ENCODE data around the gene EHD2.

Gene EHD2

DNA sequence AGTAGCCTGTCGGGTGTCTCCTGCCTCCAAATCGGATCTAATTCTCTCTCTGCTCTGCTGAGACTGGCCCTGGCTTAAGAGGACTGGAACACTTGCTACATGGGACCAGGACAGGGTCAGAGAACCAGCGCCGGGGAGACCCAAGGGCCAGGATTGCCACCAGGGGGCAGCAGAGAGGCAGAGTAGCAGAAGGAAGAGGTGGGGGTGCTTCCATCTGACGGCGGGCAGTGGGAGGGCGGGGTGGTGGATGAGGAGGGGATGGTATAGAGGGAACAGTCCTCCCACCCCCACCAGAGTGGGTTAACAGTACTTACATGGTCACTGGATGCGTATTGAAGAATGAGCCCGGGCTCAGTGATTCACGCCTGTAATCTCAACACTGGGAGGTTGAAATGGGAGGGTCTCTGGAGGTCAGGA, 77.2 kb downstream of the EHD2 start:
- Histone ChIP-seq H3K27ac (ENCODE audit: low read length) (no peak overlapping the region), H3K9me3 (ENCODE audit: insufficient read depth, low read length, severe bottlenecking) (peaks cover 6% of the 10 kb centered on the region), H3K79me2 (ENCODE audit: insufficient read depth, low read length) (no peaks in the 10 kb centered on the region), H3K4me1 (ENCODE audit: insufficient read depth, low read length) (no peaks in the 10 kb centered on the region), H3K4me2 (ENCODE audit: insufficient read depth, low read length) (no peak overlapping the region), H3K36me3 (ENCODE audit: insufficient read depth, low read length) (no peaks in the 10 kb centered on the region; the same call in 1 of the 2 replicates), H2AFZ (ENCODE audit: low read depth, low read length) (no peak overlapping the region), H3K4me3 (ENCODE audit: low read depth in 1 of 2, low read length in 2 of 2) (no peak overlapping the region), H3K27me3 (ENCODE audit: insufficient read depth, low read length, poor library complexity) (no peaks in the 10 kb centered on the region), H3K9ac (ENCODE audit: low read depth, low read length) (no peak overlapping the region), H4K20me1 (ENCODE audit: insufficient read depth, low read length) (no peaks in the 10 kb centered on the region)
- no peak for TF ChIP-seq EZH2 (IDR thresholded peaks at IDR 0.05; ENCODE audit: borderline replicate concordance, low read depth, low read length, severe bottlenecking)
- TF ChIP-seq, protein P1, sequence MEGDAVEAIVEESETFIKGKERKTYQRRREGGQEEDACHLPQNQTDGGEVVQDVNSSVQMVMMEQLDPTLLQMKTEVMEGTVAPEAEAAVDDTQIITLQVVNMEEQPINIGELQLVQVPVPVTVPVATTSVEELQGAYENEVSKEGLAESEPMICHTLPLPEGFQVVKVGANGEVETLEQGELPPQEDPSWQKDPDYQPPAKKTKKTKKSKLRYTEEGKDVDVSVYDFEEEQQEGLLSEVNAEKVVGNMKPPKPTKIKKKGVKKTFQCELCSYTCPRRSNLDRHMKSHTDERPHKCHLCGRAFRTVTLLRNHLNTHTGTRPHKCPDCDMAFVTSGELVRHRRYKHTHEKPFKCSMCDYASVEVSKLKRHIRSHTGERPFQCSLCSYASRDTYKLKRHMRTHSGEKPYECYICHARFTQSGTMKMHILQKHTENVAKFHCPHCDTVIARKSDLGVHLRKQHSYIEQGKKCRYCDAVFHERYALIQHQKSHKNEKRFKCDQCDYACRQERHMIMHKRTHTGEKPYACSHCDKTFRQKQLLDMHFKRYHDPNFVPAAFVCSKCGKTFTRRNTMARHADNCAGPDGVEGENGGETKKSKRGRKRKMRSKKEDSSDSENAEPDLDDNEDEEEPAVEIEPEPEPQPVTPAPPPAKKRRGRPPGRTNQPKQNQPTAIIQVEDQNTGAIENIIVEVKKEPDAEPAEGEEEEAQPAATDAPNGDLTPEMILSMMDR (IDR thresholded peaks at IDR 0.05; ENCODE audit: borderline replicate concordance, extremely low read depth, low read length, poor library complexity, severe bottlenecking) = peak; percentile 97
- ATAC-seq (ENCODE audit: insufficient read depth, low read depth) (peak; percentile 92), DNase-seq (peak; percentile 81)

DNA sequence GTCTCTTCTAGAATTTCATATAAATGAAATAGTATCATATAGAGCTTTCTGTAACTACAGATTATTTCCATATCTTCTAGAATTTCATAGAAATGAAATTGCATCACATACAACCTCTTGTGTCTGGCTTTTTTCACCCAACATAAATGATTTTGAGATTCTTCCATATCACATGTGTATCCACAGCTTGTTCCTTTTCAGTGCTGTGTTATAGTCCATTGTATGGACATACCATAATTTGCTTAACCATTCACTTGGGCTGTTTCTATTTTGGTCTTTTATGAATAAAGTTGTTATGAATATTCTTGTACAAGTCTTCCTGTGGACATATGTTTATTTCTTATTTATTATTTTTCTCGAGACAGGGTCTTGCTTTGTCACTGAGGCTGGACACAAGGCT, 79.4 kb downstream of the EHD2 start:
- H3K79me2 ChIP-seq (ENCODE audit: insufficient read depth, low read length) = no peaks in the 10 kb centered on the region
- no peaks in the 10 kb centered on the region for H3K27me3 ChIP-seq (ENCODE audit: insufficient read depth, low read length, poor library complexity)
- no peak overlapping the region for H3K9ac ChIP-seq (ENCODE audit: low read depth, low read length)
- H2AFZ ChIP-seq (ENCODE audit: low read depth, low read length) = no peak overlapping the region
- DNase-seq (no peak), ATAC-seq (ENCODE audit: insufficient read depth, low read depth) (no peak)
- H3K4me2 ChIP-seq (ENCODE audit: insufficient read depth, low read length) = no peak overlapping the region
- H3K4me1 ChIP-seq (ENCODE audit: insufficient read depth, low read length) = no peaks in the 10 kb centered on the region
- H3K9me3 ChIP-seq (ENCODE audit: insufficient read depth, low read length, severe bottlenecking) = peaks cover 6% of the 10 kb centered on the region
- H4K20me1 ChIP-seq (ENCODE audit: insufficient read depth, low read length) = no peaks in the 10 kb centered on the region
- H3K36me3 ChIP-seq (ENCODE audit: insufficient read depth, low read length) = no peaks in the 10 kb centered on the region
- no peak overlapping the region for H3K4me3 ChIP-seq (ENCODE audit: low read depth in 1 of 2, low read length in 2 of 2)
- TF ChIP-seq, protein P1 (IDR thresholded peaks at IDR 0.05; ENCODE audit: borderline replicate concordance, extremely low read depth, low read length, poor library complexity, severe bottlenecking) = no peak
- no peak for TF ChIP-seq EZH2 (IDR thresholded peaks at IDR 0.05; ENCODE audit: borderline replicate concordance, low read depth, low read length, severe bottlenecking)
- H3K27ac ChIP-seq (ENCODE audit: low read length) = no peak overlapping the region

All from DND-41 (cell line).